ENCODE measurements around the gene PDGFC. TPM values are rescaled to one million over a fixed set of nuclear protein-coding genes. Genes with fewer than 3 reads are reported as not detected.

The PDGFC gene
- total RNA-seq, 1 experiment from 2014 or later, result 5.3 TPM

GRCh38 chr4:156969911-156970310 lies 1.7 kb downstream of the PDGFC start (continued):
- TF ChIP-seq ARID4B (CRISPR knock-in tag; IDR thresholded peaks at IDR 0.05; ENCODE audit: borderline replicate concordance) (no peak), ZNF232 (CRISPR knock-in tag; IDR thresholded peaks at IDR 0.05) (no peak), SMAD4 (CRISPR knock-in tag; IDR thresholded peaks at IDR 0.05) (no peak), ESRRA (CRISPR knock-in tag; IDR thresholded peaks at IDR 0.05; ENCODE audit: borderline replicate concordance) (no peak), STAT6 (CRISPR knock-in tag; conservative IDR thresholded peaks at IDR 0.05; ENCODE audit: low read depth) (no peak), ZNF317 (CRISPR knock-in tag; IDR thresholded peaks at IDR 0.05; ENCODE audit: borderline replicate concordance, low read depth) (no peak), ETV6 (CRISPR knock-in tag; IDR thresholded peaks at IDR 0.05) (no peak), MYBL2 (CRISPR knock-in tag; IDR thresholded peaks at IDR 0.05) (no peak), ATF3 (CRISPR knock-in tag; conservative IDR thresholded peaks at IDR 0.05) (no peak), ZNF396 (CRISPR knock-in tag; IDR thresholded peaks at IDR 0.05; ENCODE audit: borderline replicate concordance) (no peak), JAZF1 (CRISPR knock-in tag; IDR thresholded peaks at IDR 0.05) (no peak), CREB1 (CRISPR knock-in tag; IDR thresholded peaks at IDR 0.05) (no peak)

GRCh38 chr4:156969101-156969500 lies 2.5 kb downstream of the PDGFC start:
- peak overlapping the region; percentile 17; the same call in 1 of the 2 replicates for H3K4me3 Mint-ChIP-seq
- TF ChIP-seq ZNF532 (CRISPR knock-in tag; IDR thresholded peaks at IDR 0.05; ENCODE audit: borderline replicate concordance) (no peak), HMGXB4 (CRISPR knock-in tag; IDR thresholded peaks at IDR 0.05) (no peak), E2F5 (CRISPR knock-in tag; IDR thresholded peaks at IDR 0.05) (no peak), AFF4 (CRISPR knock-in tag; IDR thresholded peaks at IDR 0.05; ENCODE audit: borderline replicate concordance) (no peak)

More at GRCh38 chr4:156969101-156969500, 2.5 kb downstream of the PDGFC start:
- DNase-seq (ENCODE audit: low spot score) (no peak), ATAC-seq (no peak)
- no peak overlapping the region for H3K27ac Mint-ChIP-seq
- peaks cover 22% of the 10 kb centered on the region for H3K27me3 Mint-ChIP-seq (ENCODE audit: low read depth)
- ChIA-PET POLR2A (no interaction called here), CTCF (interaction anchor here (1.0 to 2.6 kb wide), 10 partner anchors 11 to 494 kb away, joined by 3 to 10 read pairs (median 5); partner anchors contain the start of gene GLRB)
- no peaks in the 10 kb centered on the region for H3K9me3 Mint-ChIP-seq
- H3K36me3 Mint-ChIP-seq, result no peaks in the 10 kb centered on the region
- peaks cover 33% of the 10 kb centered on the region for H3K4me1 Mint-ChIP-seq

Measured in WTC11 (cell line).